Measurements from ENCODE around the gene ADGRD1. TPM values are rescaled to one million over a fixed set of nuclear protein-coding genes. Genes with fewer than 3 reads are reported as not detected.

ADGRD1 gene
- total RNA-seq, 2 donors from 2014 or later = 21.3 to 37.0 TPM

DNA sequence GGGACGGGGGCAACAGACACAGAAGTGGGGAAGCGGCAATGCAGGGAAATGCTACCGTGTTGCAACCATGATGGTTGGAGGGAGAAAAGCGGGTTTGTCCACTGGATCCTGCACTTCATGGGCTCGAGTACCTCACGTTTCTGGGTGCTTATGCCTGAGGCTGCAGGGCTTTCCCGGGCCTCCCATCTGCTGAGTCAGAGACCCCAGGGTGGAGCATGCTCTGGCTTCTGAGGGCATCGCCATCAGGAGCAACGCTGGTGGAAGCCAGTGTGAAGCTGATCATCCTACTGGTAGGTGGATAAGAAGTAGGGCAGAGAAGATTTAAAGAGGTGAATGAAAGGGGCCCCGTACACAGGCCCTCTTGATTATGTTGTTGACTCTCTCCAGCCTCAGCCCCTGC is 5.0 kb upstream of the ADGRD1 start:
- ATAC-seq (ENCODE audit: insufficient number of reproducible peaks, low FRiP score, low read depth) = no peak

GRCh38 chr12:130949806-130950205 is 3.9 kb upstream of the ADGRD1 start:
- Histone ChIP-seq H3K27ac (no peak overlapping the region), H3K36me3 (no peaks in the 10 kb centered on the region), H3K4me3 (no peak overlapping the region), H3K4me1 (ENCODE audit: control insufficient read depth in 1 of 2, low read depth in 2 of 2) (peaks cover 0 to 39% of the 10 kb centered on the region in 2 donors), H3K27me3 (replicated peaks; ENCODE audit: insufficient read depth) (no peaks in the 10 kb centered on the region), H3K9me3 (peaks cover 2% of the 10 kb centered on the region)
- no peak for DNase-seq (ENCODE audit: low spot score)
- TF ChIP-seq CTCF (IDR thresholded peaks at IDR 0.05) = no peak
- ATAC-seq (ENCODE audit: insufficient number of reproducible peaks, low FRiP score, low read depth) = no peak

More for the DNA sequence above, 5.0 kb upstream of the ADGRD1 start:
- Histone ChIP-seq H3K9me3 (peaks cover 5% of the 10 kb centered on the region), H3K4me3 (no peak overlapping the region), H3K36me3 (no peaks in the 10 kb centered on the region), H3K4me1 (ENCODE audit: control insufficient read depth in 1 of 2, low read depth in 2 of 2) (peaks cover 0 to 30% of the 10 kb centered on the region in 2 donors), H3K27ac (no peak overlapping the region), H3K27me3 (replicated peaks; ENCODE audit: insufficient read depth) (no peaks in the 10 kb centered on the region)
- DNase-seq (ENCODE audit: low spot score) = no peak
- no peak for TF ChIP-seq CTCF (IDR thresholded peaks at IDR 0.05)

DNA sequence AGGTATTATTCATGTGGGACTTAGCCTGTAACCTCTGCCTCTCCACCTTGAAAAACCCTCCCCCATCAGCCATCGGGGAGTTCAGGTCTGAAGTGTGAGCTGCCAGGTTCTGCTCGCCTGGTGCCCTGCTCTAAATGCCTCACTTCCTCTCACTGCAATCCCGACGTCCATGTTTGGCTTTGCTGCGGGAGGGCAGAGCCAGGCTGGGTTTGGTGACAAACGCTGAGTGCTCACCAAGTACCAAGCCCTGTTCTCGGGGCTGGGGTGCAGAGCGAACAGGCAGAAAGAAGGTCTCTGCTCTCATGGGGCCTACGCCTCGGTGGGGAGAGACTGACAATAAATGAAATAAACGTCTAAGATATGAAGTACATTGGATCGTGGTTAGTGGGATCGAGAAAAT is 2.1 kb upstream of the ADGRD1 start:
- DNase-seq (ENCODE audit: low spot score) (no peak), ATAC-seq (ENCODE audit: insufficient number of reproducible peaks, low FRiP score, low read depth) (no peak)
- H3K9me3 ChIP-seq = no peaks in the 10 kb centered on the region
- no peak for TF ChIP-seq CTCF (IDR thresholded peaks at IDR 0.05)
- H3K4me1 ChIP-seq (ENCODE audit: control insufficient read depth in 1 of 2, low read depth in 2 of 2) = peaks cover 0 to 29% of the 10 kb centered on the region in 2 donors
- H3K4me3 ChIP-seq = no peak overlapping the region
- no peaks in the 10 kb centered on the region for H3K27me3 ChIP-seq (replicated peaks; ENCODE audit: insufficient read depth)
- H3K36me3 ChIP-seq = no peaks in the 10 kb centered on the region
- H3K27ac ChIP-seq = no peak overlapping the region

GRCh38 chr12:130952171-130952954 is 1.3 kb upstream of the ADGRD1 start:
- H3K27me3 ChIP-seq (replicated peaks; ENCODE audit: insufficient read depth) = no peaks in the 10 kb centered on the region
- no peak overlapping the region for H3K27ac ChIP-seq
- ATAC-seq (ENCODE audit: insufficient number of reproducible peaks, low FRiP score, low read depth) = no peak
- H3K9me3 ChIP-seq = no peaks in the 10 kb centered on the region
- TF ChIP-seq CTCF (IDR thresholded peaks at IDR 0.05) = no peak
- DNase-seq (ENCODE audit: low spot score) = no peak
- H3K4me3 ChIP-seq = no peak overlapping the region
- no peaks in the 10 kb centered on the region for H3K36me3 ChIP-seq
- peaks cover 0 to 25% of the 10 kb centered on the region in 2 donors for H3K4me1 ChIP-seq (ENCODE audit: control insufficient read depth in 1 of 2, low read depth in 2 of 2)

DNA sequence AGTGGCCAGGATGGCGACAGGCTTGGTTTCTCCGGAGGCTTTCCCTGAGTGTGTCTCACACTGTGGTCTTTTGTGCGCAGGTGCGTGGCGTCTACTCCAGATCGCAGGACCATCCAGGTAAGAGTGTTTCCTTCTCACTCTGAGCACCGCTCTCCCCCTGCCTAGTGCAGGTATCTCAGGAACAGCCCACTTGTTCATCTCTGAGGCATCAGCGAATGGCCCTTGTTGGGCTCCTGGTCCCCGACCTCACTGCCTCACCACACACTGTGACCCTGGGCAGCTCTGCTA is 781 bp downstream of the ADGRD1 start:
- Histone ChIP-seq H3K4me1 (ENCODE audit: control insufficient read depth in 1 of 2, low read depth in 2 of 2) (peaks cover 0 to 25% of the 10 kb centered on the region in 2 donors), H3K36me3 (no peaks in the 10 kb centered on the region), H3K9me3 (no peaks in the 10 kb centered on the region), H3K4me3 (peak overlapping the region; percentile 66), H3K27me3 (replicated peaks; ENCODE audit: insufficient read depth) (no peaks in the 10 kb centered on the region), H3K27ac (no peak overlapping the region)
- no peak for ATAC-seq (ENCODE audit: insufficient number of reproducible peaks, low FRiP score, low read depth)
- DNase-seq (ENCODE audit: low spot score) = no peak
- no peak for TF ChIP-seq CTCF (IDR thresholded peaks at IDR 0.05)
